ENCODE data around the gene TMEM151A.
"Not testable (repeated sequence)": the region's sequence is repeated elsewhere in the genome, so short reads cannot be mapped to it uniquely, and the experiment has no call there.

TMEM151A gene

GRCh38 chr11:66320289-66320688 is 28.6 kb downstream of the TMEM151A start:
- DNase-seq (ENCODE audit: extremely low read depth in 1 of 2, low read depth in 1 of 2): not testable (repeated sequence)

GRCh38 chr11:66320748-66321147 is 29.1 kb downstream of the TMEM151A start:
- DNase-seq (ENCODE audit: extremely low read depth in 1 of 2, low read depth in 1 of 2): not testable (repeated sequence)

DNA sequence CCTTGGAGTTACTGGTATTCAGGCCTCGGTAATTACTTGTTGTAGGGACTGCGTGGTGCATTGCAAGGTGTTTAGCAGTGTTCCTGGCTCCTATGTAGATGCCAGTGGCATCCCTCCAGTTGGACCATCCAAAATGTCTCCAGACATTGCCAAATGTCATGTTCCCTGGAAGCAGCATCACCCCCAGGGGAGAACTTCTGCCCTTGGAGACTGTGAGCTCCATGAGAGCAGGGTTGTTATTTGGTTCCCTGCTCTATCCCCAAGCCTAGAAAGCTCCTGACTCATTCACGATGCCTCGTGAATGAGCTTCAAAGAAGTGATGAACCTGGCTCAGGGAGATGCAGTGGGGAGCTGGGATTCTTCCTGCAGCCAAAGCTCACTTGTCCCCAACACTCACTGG is 29.9 kb downstream of the TMEM151A start:
- no peak for DNase-seq (ENCODE audit: extremely low read depth in 1 of 2, low read depth in 1 of 2)

GRCh38 chr11:66322732-66323427 is 31.2 kb downstream of the TMEM151A start:
- no peak for DNase-seq (ENCODE audit: extremely low read depth in 1 of 2, low read depth in 1 of 2)

DNA sequence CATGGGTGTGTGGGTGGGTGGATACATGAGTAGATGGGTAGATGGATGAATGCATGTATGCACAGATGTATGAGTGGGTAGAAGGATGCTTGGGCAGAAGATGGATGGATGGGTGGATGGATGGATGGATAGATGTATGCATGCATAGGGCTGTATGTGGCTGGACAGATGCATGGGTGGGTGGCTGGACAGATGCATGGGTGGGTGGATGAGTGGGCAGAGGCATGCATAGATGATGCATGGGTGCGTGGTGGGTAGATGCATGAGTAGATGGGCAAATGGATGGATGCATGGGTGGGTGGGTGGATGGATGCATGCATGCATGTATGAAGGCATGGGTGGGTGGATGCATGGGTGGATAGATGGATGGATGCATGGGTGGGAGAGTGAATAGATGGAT is 32.0 kb downstream of the TMEM151A start:
- no peak for DNase-seq (ENCODE audit: extremely low read depth in 1 of 2, low read depth in 1 of 2)

DNA sequence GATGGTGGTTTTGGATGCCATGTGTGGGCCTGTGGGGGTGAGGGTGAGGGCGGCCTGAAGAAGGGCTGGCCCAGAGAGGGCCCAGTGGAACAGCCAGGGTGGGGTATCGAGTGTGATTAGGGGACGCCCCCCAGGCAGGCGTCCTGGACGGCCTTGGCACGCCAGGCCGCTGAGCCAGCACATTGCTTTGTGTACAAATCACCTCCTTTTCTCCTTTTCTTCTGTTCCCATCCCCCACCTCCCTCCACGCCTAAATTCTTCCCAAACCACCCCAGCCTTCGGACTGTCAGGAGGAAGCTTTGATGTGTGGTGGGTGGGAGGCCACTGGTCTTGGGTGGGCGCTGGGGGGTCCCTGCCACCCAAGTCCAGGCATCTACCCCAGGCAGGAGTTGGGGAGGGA is 33.0 kb downstream of the TMEM151A start:
- no peak for DNase-seq (ENCODE audit: extremely low read depth in 1 of 2, low read depth in 1 of 2)

GRCh38 chr11:66325263-66325671 is 33.6 kb downstream of the TMEM151A start:
- DNase-seq (ENCODE audit: extremely low read depth in 1 of 2, low read depth in 1 of 2): no peak

- no peak for DNase-seq (ENCODE audit: extremely low read depth in 1 of 2, low read depth in 1 of 2)
Measured at GRCh38 chr11:66326261-66327111, 34.8 kb downstream of the TMEM151A start.

DNA sequence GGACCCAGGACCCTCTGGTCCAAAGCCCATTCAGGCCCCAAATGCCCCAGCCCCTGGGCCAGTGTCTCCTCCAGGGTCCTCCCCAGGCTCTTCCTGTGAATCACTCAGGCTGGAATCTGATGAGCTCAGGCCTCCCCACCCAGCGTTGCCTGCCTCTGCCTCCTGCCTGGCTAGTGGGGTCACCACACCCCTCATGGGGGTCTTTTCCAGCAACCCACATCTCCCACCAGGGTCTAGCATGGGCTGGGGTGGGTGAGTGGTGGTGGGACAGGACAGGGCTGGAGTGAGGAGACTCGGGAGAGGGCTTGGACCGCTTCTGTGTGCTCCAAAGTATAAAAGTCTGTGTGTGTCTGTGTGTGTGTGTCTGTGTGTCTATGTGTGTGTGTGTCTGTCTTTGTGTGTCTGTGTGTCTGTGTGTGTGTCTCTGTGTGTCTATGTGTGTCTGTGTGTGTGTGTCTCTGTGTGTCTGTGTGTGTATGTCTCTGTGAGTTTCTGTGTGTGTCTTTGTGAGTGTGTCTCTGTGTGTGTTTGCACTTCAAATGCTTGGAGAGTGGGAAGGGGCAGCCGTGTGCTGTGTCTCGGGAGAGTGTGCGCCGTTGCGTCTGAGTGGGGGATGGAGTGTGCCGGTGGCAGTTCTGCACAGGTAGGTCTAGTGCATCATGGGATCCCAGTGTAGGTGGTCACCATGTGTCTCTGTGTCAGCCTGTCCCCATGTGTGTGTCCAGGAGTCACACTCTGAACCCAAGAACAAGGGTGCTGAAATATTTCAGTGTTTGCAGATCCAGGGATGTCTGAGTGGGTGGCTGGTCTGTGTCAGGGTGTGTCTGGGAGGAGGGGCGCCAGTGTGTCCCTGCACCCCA is 35.7 kb downstream of the TMEM151A start:
- no peak for DNase-seq (ENCODE audit: extremely low read depth in 1 of 2, low read depth in 1 of 2)

- DNase-seq (ENCODE audit: extremely low read depth in 1 of 2, low read depth in 1 of 2): no peak
Measured at GRCh38 chr11:66328031-66328301, 36.3 kb downstream of the TMEM151A start.

DNA sequence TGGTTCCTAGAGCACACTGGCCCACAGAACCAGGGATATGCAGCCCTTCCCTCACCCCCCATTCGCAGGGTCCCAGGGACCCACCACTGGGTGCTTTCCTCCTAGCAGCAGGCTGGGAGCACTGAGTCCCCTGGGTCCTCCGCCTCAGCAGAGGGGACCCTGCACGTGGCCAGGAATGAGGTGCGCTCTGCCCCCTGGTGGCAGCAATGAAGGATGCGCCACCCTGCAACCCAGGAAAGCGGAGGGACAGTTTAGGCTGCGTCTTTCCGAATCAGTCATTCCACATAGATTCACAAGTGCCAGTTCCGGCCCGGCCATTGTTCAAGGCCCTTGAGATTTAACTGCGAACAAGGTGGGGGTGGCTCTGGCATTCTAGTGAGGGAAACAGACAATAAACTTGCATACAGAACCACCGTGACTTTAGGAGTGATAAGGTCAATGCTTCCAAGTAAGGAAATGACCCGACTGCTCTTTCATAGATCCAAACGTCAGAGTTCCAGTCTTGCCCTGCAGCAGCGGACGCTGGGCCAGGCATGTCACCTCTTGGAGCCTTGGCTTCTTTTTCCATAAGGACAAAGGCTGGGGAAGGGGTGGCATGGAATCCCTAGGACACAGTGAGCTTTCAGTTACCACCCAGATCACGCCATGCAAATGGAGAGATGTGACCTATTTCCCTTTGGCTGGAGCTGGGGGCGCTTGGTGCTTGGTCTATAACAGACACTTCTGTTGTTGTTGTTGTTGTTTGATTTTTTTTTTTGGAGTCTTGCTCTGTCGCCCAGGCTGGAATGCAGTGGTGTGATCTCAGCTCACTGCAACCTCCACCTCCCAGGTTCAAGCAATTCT is 36.8 kb downstream of the TMEM151A start:
- DNase-seq (ENCODE audit: extremely low read depth in 1 of 2, low read depth in 1 of 2): peak in 1 of 2 donors; percentile 72

GRCh38 chr11:66329165-66329673 is 37.5 kb downstream of the TMEM151A start:
- no peak for DNase-seq (ENCODE audit: extremely low read depth in 1 of 2, low read depth in 1 of 2)

- no peak for DNase-seq (ENCODE audit: extremely low read depth in 1 of 2, low read depth in 1 of 2)
Measured at GRCh38 chr11:66330931-66331330, 39.2 kb downstream of the TMEM151A start.

- no peak for DNase-seq (ENCODE audit: extremely low read depth in 1 of 2, low read depth in 1 of 2)
Measured at GRCh38 chr11:66331542-66332370, 40.1 kb downstream of the TMEM151A start.

- DNase-seq (ENCODE audit: extremely low read depth in 1 of 2, low read depth in 1 of 2): no peak
Measured at GRCh38 chr11:66332371-66333219, 40.9 kb downstream of the TMEM151A start.

DNA sequence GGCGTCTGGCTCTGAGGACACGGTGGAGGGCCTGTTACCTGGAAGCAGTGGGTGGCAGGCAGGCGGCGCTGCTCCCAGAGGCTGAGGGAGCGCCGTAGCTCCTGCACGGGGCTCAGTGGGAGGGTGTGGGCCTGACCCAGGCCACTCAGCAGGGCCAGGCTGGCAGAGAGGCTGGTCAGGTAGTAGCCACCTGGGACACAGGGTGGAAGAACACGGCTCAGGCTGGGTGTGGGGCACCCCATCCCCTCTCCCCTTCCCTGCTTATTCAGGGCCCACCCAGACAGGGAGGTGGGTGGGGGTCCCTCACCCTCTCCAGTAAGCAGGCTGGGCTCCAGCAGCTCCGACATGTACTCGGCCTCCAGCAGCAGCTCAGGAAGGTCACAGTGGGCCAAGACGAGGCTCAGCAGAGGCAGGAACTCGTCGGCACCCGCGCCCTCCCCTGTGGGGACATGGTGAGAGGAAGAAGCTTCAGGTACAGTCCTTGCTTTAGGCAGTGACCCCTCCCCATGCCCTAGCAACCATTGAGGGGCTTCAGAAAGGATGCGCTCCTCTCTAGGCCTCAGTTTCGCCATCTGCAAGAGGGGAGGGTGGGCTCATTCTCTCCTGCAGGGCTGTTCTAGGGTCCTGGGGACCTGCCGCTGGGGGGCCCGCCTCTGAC is 41.7 kb downstream of the TMEM151A start:
- no peak for DNase-seq (ENCODE audit: extremely low read depth in 1 of 2, low read depth in 1 of 2)

- DNase-seq (ENCODE audit: extremely low read depth in 1 of 2, low read depth in 1 of 2): no peak
Measured at GRCh38 chr11:66333896-66334604, 42.4 kb downstream of the TMEM151A start.
